ENCODE measurements around the gene WNK4. TPM values are rescaled to one million over a fixed set of nuclear protein-coding genes. Genes with fewer than 3 reads are reported as not detected.

WNK4 gene
- total and polyA plus RNA-seq, 5 experiments from 2014 or later: 0.09 to 0.62 (median 0.27) TPM; not detected in 2

Small RNA genes within 50 kb of the gene (microRNA-seq; reads per million reads assigned to microRNA genes)
- gene MIR6781 (ENCODE audit: borderline microRNAs expressed): not detected

Other genes with a start within 250 kb of the WNK4 start
- gene NAGLU, start 244.4 kb upstream of the WNK4 start, total RNA-seq: 10 to 100 TPM; 26.4 to 28.5 TPM
- gene NAGLU, start 244.4 kb upstream of the WNK4 start, polyA plus RNA-seq: 10 to 100 TPM in 2 of 3 donors, 1 to 10 TPM in 1; 8.0 to 16.2 (median 13.4) TPM
- gene HSD17B1, start 227.7 kb upstream of the WNK4 start, total RNA-seq: 1 to 10 TPM; 1.4 to 2.1 TPM
- under 1 TPM; 0.18 to 0.98 (median 0.24) TPM for gene HSD17B1, start 227.7 kb upstream of the WNK4 start, polyA plus RNA-seq
- 10 to 100 TPM; 67.0 to 72.3 TPM for gene COASY, start 218.5 kb upstream of the WNK4 start, total RNA-seq
- 10 to 100 TPM; 48.3 to 67.9 (median 65.5) TPM for gene COASY, start 218.5 kb upstream of the WNK4 start, polyA plus RNA-seq
- 10 to 100 TPM; 58.2 to 67.8 TPM for gene MLX, start 213.5 kb upstream of the WNK4 start, total RNA-seq
- 10 to 100 TPM; 24.6 to 47.1 (median 25.0) TPM for gene MLX, start 213.5 kb upstream of the WNK4 start, polyA plus RNA-seq
- 1 to 10 TPM; 3.3 to 4.6 TPM for gene PSMC3IP, start 202.9 kb upstream of the WNK4 start, total RNA-seq
- 1 to 10 TPM in 1 of 3 donors, under 1 TPM in 2; 0.69 to 1.1 (median 0.71) TPM for gene PSMC3IP, start 202.9 kb upstream of the WNK4 start, polyA plus RNA-seq
- gene RETREG3, start 171.2 kb upstream of the WNK4 start, total RNA-seq: 100 to 1,000 TPM; 139 to 147 TPM
- 100 to 1,000 TPM; 119 to 131 (median 122) TPM for gene RETREG3, start 171.2 kb upstream of the WNK4 start, polyA plus RNA-seq
- 10 to 100 TPM; 12.7 to 16.3 TPM for gene TUBG1, start 170.9 kb upstream of the WNK4 start, total RNA-seq
- gene TUBG1, start 170.9 kb upstream of the WNK4 start, polyA plus RNA-seq: 10 to 100 TPM in 1 of 3 donors, 1 to 10 TPM in 2; 6.7 to 10.3 (median 7.8) TPM
- gene TUBG2, start 121.3 kb upstream of the WNK4 start, total RNA-seq: 10 to 100 TPM; 18.1 to 22.1 TPM
- gene TUBG2, start 121.3 kb upstream of the WNK4 start, polyA plus RNA-seq: 1 to 10 TPM; 4.9 to 6.9 (median 6.0) TPM
- gene PLEKHH3, start 103.6 kb upstream of the WNK4 start, total RNA-seq: not detected
- gene PLEKHH3, start 103.6 kb upstream of the WNK4 start, polyA plus RNA-seq: not detected
- gene CCR10, start 98.8 kb upstream of the WNK4 start, total RNA-seq: 1 to 10 TPM; 1.3 to 1.7 TPM
- gene CCR10, start 98.8 kb upstream of the WNK4 start, polyA plus RNA-seq: 1 to 10 TPM in 1 of 3 donors, under 1 TPM in 2; 0.68 to 1.8 (median 0.75) TPM
- gene CNTNAP1, start 98.1 kb upstream of the WNK4 start, total RNA-seq: 1 to 10 TPM; 2.7 to 3.0 TPM
- under 1 TPM in 1 of 3 donors, not detected in 2; 0.05 TPM for gene CNTNAP1, start 98.1 kb upstream of the WNK4 start, polyA plus RNA-seq
- 100 to 1,000 TPM; 186 to 197 TPM for gene EZH1, start 35.6 kb upstream of the WNK4 start, total RNA-seq
- 10 to 100 TPM; 30.6 to 44.6 (median 32.0) TPM for gene EZH1, start 35.6 kb upstream of the WNK4 start, polyA plus RNA-seq
- not detected for gene RAMP2, start 19.4 kb upstream of the WNK4 start, total RNA-seq
- not detected for gene RAMP2, start 19.4 kb upstream of the WNK4 start, polyA plus RNA-seq
- gene VPS25, start 7.2 kb upstream of the WNK4 start, total RNA-seq: 10 to 100 TPM; 51.0 to 55.2 TPM
- gene VPS25, start 7.2 kb upstream of the WNK4 start, polyA plus RNA-seq: 10 to 100 TPM; 43.9 to 64.5 (median 56.3) TPM
- gene COA3, start 18.1 kb downstream of the WNK4 start, total RNA-seq: 10 to 100 TPM; 26.7 to 27.0 TPM
- 100 to 1,000 TPM; 106 to 119 (median 118) TPM for gene COA3, start 18.1 kb downstream of the WNK4 start, polyA plus RNA-seq
- not detected for gene CNTD1, start 18.3 kb downstream of the WNK4 start, total RNA-seq
- under 1 TPM; 0.12 to 0.52 (median 0.24) TPM for gene CNTD1, start 18.3 kb downstream of the WNK4 start, polyA plus RNA-seq
- gene BECN1, start 43.7 kb downstream of the WNK4 start, total RNA-seq: 100 to 1,000 TPM; 103 to 109 TPM
- gene BECN1, start 43.7 kb downstream of the WNK4 start, polyA plus RNA-seq: 100 to 1,000 TPM; 106 to 124 (median 123) TPM
- gene PSME3, start 52.8 kb downstream of the WNK4 start, total RNA-seq: 10 to 100 TPM; 65.3 to 67.3 TPM
- 100 to 1,000 TPM; 117 to 123 (median 120) TPM for gene PSME3, start 52.8 kb downstream of the WNK4 start, polyA plus RNA-seq
- 1 to 10 TPM; 4.0 to 4.2 TPM for gene AOC2, start 64.0 kb downstream of the WNK4 start, total RNA-seq
- under 1 TPM; 0.06 to 0.63 (median 0.12) TPM for gene AOC2, start 64.0 kb downstream of the WNK4 start, polyA plus RNA-seq
- gene AOC3, start 70.6 kb downstream of the WNK4 start, total RNA-seq: 1 to 10 TPM; 1.6 TPM
- under 1 TPM in 1 of 3 donors, not detected in 2; 0.13 TPM for gene AOC3, start 70.6 kb downstream of the WNK4 start, polyA plus RNA-seq
- not detected for gene G6PC1, start 120.2 kb downstream of the WNK4 start, total RNA-seq
- gene G6PC1, start 120.2 kb downstream of the WNK4 start, polyA plus RNA-seq: not detected
- gene AARSD1, start 183.8 kb downstream of the WNK4 start, total RNA-seq: 10 to 100 TPM; 60.3 to 70.4 TPM
- gene AARSD1, start 183.8 kb downstream of the WNK4 start, polyA plus RNA-seq: 10 to 100 TPM; 40.5 to 56.2 (median 45.2) TPM
- gene PTGES3L, start 199.5 kb downstream of the WNK4 start, total RNA-seq: under 1 TPM; 0.38 to 0.49 TPM
- gene PTGES3L, start 199.5 kb downstream of the WNK4 start, polyA plus RNA-seq: under 1 TPM in 2 of 3 donors, not detected in 1; 0.30 to 0.51 TPM
- gene RUNDC1, start 200.0 kb downstream of the WNK4 start, total RNA-seq: 10 to 100 TPM; 18.6 to 18.8 TPM
- gene RUNDC1, start 200.0 kb downstream of the WNK4 start, polyA plus RNA-seq: 10 to 100 TPM; 11.8 to 15.9 (median 14.6) TPM
- gene RPL27, start 217.8 kb downstream of the WNK4 start, total RNA-seq: 1,000 to 10,000 TPM; 1,609 to 1,640 TPM
- 1,000 to 10,000 TPM; 2,416 to 2,846 (median 2,434) TPM for gene RPL27, start 217.8 kb downstream of the WNK4 start, polyA plus RNA-seq
- gene IFI35, start 226.2 kb downstream of the WNK4 start, total RNA-seq: 10 to 100 TPM; 35.7 to 39.1 TPM
- gene IFI35, start 226.2 kb downstream of the WNK4 start, polyA plus RNA-seq: 10 to 100 TPM; 44.8 to 49.8 (median 47.2) TPM
- 10 to 100 TPM; 36.7 to 42.2 TPM for gene VAT1, start 241.8 kb downstream of the WNK4 start, total RNA-seq
- gene VAT1, start 241.8 kb downstream of the WNK4 start, polyA plus RNA-seq: 10 to 100 TPM; 24.7 to 33.9 (median 28.2) TPM
- under 1 TPM in 1 of 2 experiments, not detected in 1; 0.16 TPM for gene RND2, start 244.6 kb downstream of the WNK4 start, total RNA-seq
- under 1 TPM in 2 of 3 donors, not detected in 1; 0.08 to 0.09 TPM for gene RND2, start 244.6 kb downstream of the WNK4 start, polyA plus RNA-seq